ENCODE data around the gene C1orf232.

The C1orf232 gene

GRCh38 chr1:26168410-26169197 is at the start of gene C1orf232:
C1orf232 (minus strand) TSS chr1:26168963; CDS start chr1:26168499, 464 bp downstream.
- H3K4me3 ChIP-seq (ENCODE audit: low read length in 2 of 2): peak within 1 kb of the TSS; percentile 84 to 94
- H3K4me1 ChIP-seq (ENCODE audit: control insufficient read depth in 2 of 2, insufficient read depth in 2 of 2, low read length in 2 of 2): peaks cover 13% of the 10 kb centered on the region in 2 donors
- no peaks in the 10 kb centered on the region for H3K9me3 ChIP-seq (ENCODE audit: control insufficient read depth in 2 of 2, low read length in 2 of 2)
- H3K27ac ChIP-seq (ENCODE audit: low read depth in 2 of 2, low read length in 2 of 2): peak within 1 kb of the TSS; percentile 68 to 71
- H3K36me3 ChIP-seq (ENCODE audit: control insufficient read depth in 2 of 2, insufficient read depth in 2 of 2, low read length in 2 of 2): peaks cover 0 to 5% of the 10 kb centered on the region in 2 donors
- peak within 1 kb of the TSS; percentile 84 to 97 for H3K9ac ChIP-seq (ENCODE audit: low read depth in 1 of 2, low read length in 2 of 2)
- H3K27me3 ChIP-seq (ENCODE audit: control insufficient read depth in 2 of 2, insufficient read depth in 2 of 2, low read length in 2 of 2): peaks cover 0 to 3% of the 10 kb centered on the region in 2 donors

GRCh38 chr1:26215246-26215645 is 46.5 kb upstream of the C1orf232 start:
- Histone ChIP-seq H3K4me3 (ENCODE audit: low read length in 2 of 2) (no peak overlapping the region), H3K4me1 (ENCODE audit: control insufficient read depth in 2 of 2, insufficient read depth in 2 of 2, low read length in 2 of 2) (peaks cover 0 to 2% of the 10 kb centered on the region in 2 donors), H3K27ac (ENCODE audit: low read depth in 2 of 2, low read length in 2 of 2) (no peak overlapping the region), H3K9ac (ENCODE audit: low read depth in 1 of 2, low read length in 2 of 2) (no peak overlapping the region), H3K9me3 (ENCODE audit: control insufficient read depth in 2 of 2, low read length in 2 of 2) (no peaks in the 10 kb centered on the region), H3K36me3 (ENCODE audit: control insufficient read depth in 2 of 2, insufficient read depth in 2 of 2, low read length in 2 of 2) (no peaks in the 10 kb centered on the region), H3K27me3 (ENCODE audit: control insufficient read depth in 2 of 2, insufficient read depth in 2 of 2, low read length in 2 of 2) (no peaks in the 10 kb centered on the region)

GRCh38 chr1:26213335-26213905 is 44.7 kb upstream of the C1orf232 start:
- Histone ChIP-seq H3K4me1 (ENCODE audit: control insufficient read depth in 2 of 2, insufficient read depth in 2 of 2, low read length in 2 of 2) (no peaks in the 10 kb centered on the region), H3K9ac (ENCODE audit: low read depth in 1 of 2, low read length in 2 of 2) (no peak overlapping the region), H3K27me3 (ENCODE audit: control insufficient read depth in 2 of 2, insufficient read depth in 2 of 2, low read length in 2 of 2) (no peaks in the 10 kb centered on the region), H3K27ac (ENCODE audit: low read depth in 2 of 2, low read length in 2 of 2) (no peak overlapping the region), H3K9me3 (ENCODE audit: control insufficient read depth in 2 of 2, low read length in 2 of 2) (no peaks in the 10 kb centered on the region), H3K36me3 (ENCODE audit: control insufficient read depth in 2 of 2, insufficient read depth in 2 of 2, low read length in 2 of 2) (no peaks in the 10 kb centered on the region), H3K4me3 (ENCODE audit: low read length in 2 of 2) (no peak overlapping the region)

- H3K9me3 ChIP-seq (ENCODE audit: control insufficient read depth in 2 of 2, low read length in 2 of 2): no peaks in the 10 kb centered on the region
- H3K36me3 ChIP-seq (ENCODE audit: control insufficient read depth in 2 of 2, insufficient read depth in 2 of 2, low read length in 2 of 2): no peaks in the 10 kb centered on the region
Observed at GRCh38 chr1:26212726-26213125, 44.0 kb upstream of the C1orf232 start.

GRCh38 chr1:26210147-26210870 is 41.5 kb upstream of the C1orf232 start:
- H3K27me3 ChIP-seq (ENCODE audit: control insufficient read depth in 2 of 2, insufficient read depth in 2 of 2, low read length in 2 of 2): no peaks in the 10 kb centered on the region
- H3K4me3 ChIP-seq (ENCODE audit: low read length in 2 of 2): no peak overlapping the region
- H3K27ac ChIP-seq (ENCODE audit: low read depth in 2 of 2, low read length in 2 of 2): no peak overlapping the region
- no peaks in the 10 kb centered on the region for H3K9me3 ChIP-seq (ENCODE audit: control insufficient read depth in 2 of 2, low read length in 2 of 2)
- no peak overlapping the region for H3K9ac ChIP-seq (ENCODE audit: low read depth in 1 of 2, low read length in 2 of 2)
- no peaks in the 10 kb centered on the region for H3K4me1 ChIP-seq (ENCODE audit: control insufficient read depth in 2 of 2, insufficient read depth in 2 of 2, low read length in 2 of 2)
- H3K36me3 ChIP-seq (ENCODE audit: control insufficient read depth in 2 of 2, insufficient read depth in 2 of 2, low read length in 2 of 2): no peaks in the 10 kb centered on the region

More at GRCh38 chr1:26212726-26213125, 44.0 kb upstream of the C1orf232 start:
- Histone ChIP-seq H3K4me1 (ENCODE audit: control insufficient read depth in 2 of 2, insufficient read depth in 2 of 2, low read length in 2 of 2) (no peaks in the 10 kb centered on the region), H3K27ac (ENCODE audit: low read depth in 2 of 2, low read length in 2 of 2) (no peak overlapping the region), H3K27me3 (ENCODE audit: control insufficient read depth in 2 of 2, insufficient read depth in 2 of 2, low read length in 2 of 2) (no peaks in the 10 kb centered on the region), H3K4me3 (ENCODE audit: low read length in 2 of 2) (no peak overlapping the region), H3K9ac (ENCODE audit: low read depth in 1 of 2, low read length in 2 of 2) (no peak overlapping the region)

- no peaks in the 10 kb centered on the region for H3K36me3 ChIP-seq (ENCODE audit: control insufficient read depth in 2 of 2, insufficient read depth in 2 of 2, low read length in 2 of 2)
- H3K9ac ChIP-seq (ENCODE audit: low read depth in 1 of 2, low read length in 2 of 2): no peak overlapping the region
- H3K4me1 ChIP-seq (ENCODE audit: control insufficient read depth in 2 of 2, insufficient read depth in 2 of 2, low read length in 2 of 2): no peaks in the 10 kb centered on the region
- H3K4me3 ChIP-seq (ENCODE audit: low read length in 2 of 2): no peak overlapping the region
- H3K9me3 ChIP-seq (ENCODE audit: control insufficient read depth in 2 of 2, low read length in 2 of 2): no peaks in the 10 kb centered on the region
- no peaks in the 10 kb centered on the region for H3K27me3 ChIP-seq (ENCODE audit: control insufficient read depth in 2 of 2, insufficient read depth in 2 of 2, low read length in 2 of 2)
- H3K27ac ChIP-seq (ENCODE audit: low read depth in 2 of 2, low read length in 2 of 2): no peak overlapping the region
Observed at GRCh38 chr1:26203642-26204318, 35.0 kb upstream of the C1orf232 start.

- Histone ChIP-seq H3K4me1 (ENCODE audit: control insufficient read depth in 2 of 2, insufficient read depth in 2 of 2, low read length in 2 of 2) (no peaks in the 10 kb centered on the region), H3K36me3 (ENCODE audit: control insufficient read depth in 2 of 2, insufficient read depth in 2 of 2, low read length in 2 of 2) (no peaks in the 10 kb centered on the region), H3K9me3 (ENCODE audit: control insufficient read depth in 2 of 2, low read length in 2 of 2) (no peaks in the 10 kb centered on the region), H3K27ac (ENCODE audit: low read depth in 2 of 2, low read length in 2 of 2) (no peak overlapping the region), H3K27me3 (ENCODE audit: control insufficient read depth in 2 of 2, insufficient read depth in 2 of 2, low read length in 2 of 2) (no peaks in the 10 kb centered on the region), H3K9ac (ENCODE audit: low read depth in 1 of 2, low read length in 2 of 2) (no peak overlapping the region), H3K4me3 (ENCODE audit: low read length in 2 of 2) (no peak overlapping the region)
Observed at GRCh38 chr1:26200413-26200812, 31.6 kb upstream of the C1orf232 start.

GRCh38 chr1:26197813-26198212 is 29.1 kb upstream of the C1orf232 start:
- Histone ChIP-seq H3K9me3 (ENCODE audit: control insufficient read depth in 2 of 2, low read length in 2 of 2) (no peaks in the 10 kb centered on the region), H3K36me3 (ENCODE audit: control insufficient read depth in 2 of 2, insufficient read depth in 2 of 2, low read length in 2 of 2) (no peaks in the 10 kb centered on the region), H3K9ac (ENCODE audit: low read depth in 1 of 2, low read length in 2 of 2) (no peak overlapping the region), H3K4me1 (ENCODE audit: control insufficient read depth in 2 of 2, insufficient read depth in 2 of 2, low read length in 2 of 2) (no peaks in the 10 kb centered on the region), H3K27ac (ENCODE audit: low read depth in 2 of 2, low read length in 2 of 2) (no peak overlapping the region), H3K4me3 (ENCODE audit: low read length in 2 of 2) (no peak overlapping the region), H3K27me3 (ENCODE audit: control insufficient read depth in 2 of 2, insufficient read depth in 2 of 2, low read length in 2 of 2) (no peaks in the 10 kb centered on the region)

- Histone ChIP-seq H3K4me1 (ENCODE audit: control insufficient read depth in 2 of 2, insufficient read depth in 2 of 2, low read length in 2 of 2) (no peaks in the 10 kb centered on the region), H3K9ac (ENCODE audit: low read depth in 1 of 2, low read length in 2 of 2) (no peak overlapping the region), H3K9me3 (ENCODE audit: control insufficient read depth in 2 of 2, low read length in 2 of 2) (no peaks in the 10 kb centered on the region), H3K36me3 (ENCODE audit: control insufficient read depth in 2 of 2, insufficient read depth in 2 of 2, low read length in 2 of 2) (no peaks in the 10 kb centered on the region), H3K27me3 (ENCODE audit: control insufficient read depth in 2 of 2, insufficient read depth in 2 of 2, low read length in 2 of 2) (no peaks in the 10 kb centered on the region), H3K4me3 (ENCODE audit: low read length in 2 of 2) (no peak overlapping the region), H3K27ac (ENCODE audit: low read depth in 2 of 2, low read length in 2 of 2) (no peak overlapping the region)
Observed at GRCh38 chr1:26197301-26197700, 28.5 kb upstream of the C1orf232 start.

- Histone ChIP-seq H3K27ac (ENCODE audit: low read depth in 2 of 2, low read length in 2 of 2) (no peak overlapping the region), H3K36me3 (ENCODE audit: control insufficient read depth in 2 of 2, insufficient read depth in 2 of 2, low read length in 2 of 2) (no peaks in the 10 kb centered on the region), H3K9me3 (ENCODE audit: control insufficient read depth in 2 of 2, low read length in 2 of 2) (no peaks in the 10 kb centered on the region), H3K27me3 (ENCODE audit: control insufficient read depth in 2 of 2, insufficient read depth in 2 of 2, low read length in 2 of 2) (no peaks in the 10 kb centered on the region), H3K4me3 (ENCODE audit: low read length in 2 of 2) (no peak overlapping the region), H3K9ac (ENCODE audit: low read depth in 1 of 2, low read length in 2 of 2) (no peak overlapping the region), H3K4me1 (ENCODE audit: control insufficient read depth in 2 of 2, insufficient read depth in 2 of 2, low read length in 2 of 2) (no peaks in the 10 kb centered on the region)
Observed at GRCh38 chr1:26195805-26196204, 27.0 kb upstream of the C1orf232 start.

All from mucosa of rectum (tissue), 2 donors.